DND-41 (cell line): Measurements from ENCODE around the gene RNF114.

Source experiments
- ATAC-seq: fragments of 200-7000 bp; cut with Tn5 transposase; 3 replicates; pipeline ENCODE4 v1.9.1; 2021; ENCODE audit warnings: low read depth; ENCODE audit not compliant: insufficient read depth
- DNase-seq: peaks from one replicate; pipeline ENCODE4 v3.0.0-alpha.2; 2020
- H2AFZ ChIP-seq: 2 replicates; pipeline ENCODE4 v1.6.0; 2012; ENCODE audit warnings: low read depth, low read length
- H3K27ac ChIP-seq: 2 replicates; pipeline ENCODE4 v1.5.1; 2012; ENCODE audit warnings: low read length, inconsistent platforms
- H3K27me3 ChIP-seq: fragments of 200-600 bp; sonication (generic); 2 replicates; pipeline ENCODE4 v1.6.0; 2012; ENCODE audit warnings: low read length, mild to moderate bottlenecking, inconsistent platforms; ENCODE audit not compliant: insufficient read depth, poor library complexity
- H3K36me3 ChIP-seq: 2 replicates; pipeline ENCODE4 v1.5.1; 2012; ENCODE audit warnings: low read length, inconsistent platforms; ENCODE audit not compliant: insufficient read depth
- H3K4me1 ChIP-seq: 2 replicates; pipeline ENCODE4 v1.5.1; 2012; ENCODE audit warnings: mild to moderate bottlenecking, low read length; ENCODE audit not compliant: insufficient read depth
- H3K4me2 ChIP-seq: 2 replicates; pipeline ENCODE4 v1.6.0; 2012; ENCODE audit warnings: mild to moderate bottlenecking, moderate library complexity, low read length, inconsistent platforms; ENCODE audit not compliant: insufficient read depth
- H3K4me3 ChIP-seq, 2 experiments: fragments of 200-600 bp in 1 of 2; shearing (Covaris generic) in 1 of 2; 2 replicates each; pipeline ENCODE4 v1.5.1; 2012 to 2016; ENCODE audit warnings: inconsistent platforms in 2 of 2, low read length in 2 of 2, mild to moderate bottlenecking in 2 of 2, low read depth in 1 of 2, moderate library complexity in 1 of 2
- H3K79me2 ChIP-seq: 2 replicates; pipeline ENCODE4 v1.6.0; 2012; ENCODE audit warnings: low read length, inconsistent platforms; ENCODE audit not compliant: insufficient read depth
- H3K9ac ChIP-seq: 2 replicates; pipeline ENCODE4 v1.6.0; 2012; ENCODE audit warnings: low read depth, mild to moderate bottlenecking, inconsistent platforms, low read length, moderate library complexity
- H3K9me3 ChIP-seq: 2 replicates; pipeline ENCODE4 v1.5.1; 2012; ENCODE audit warnings: low read length, moderate library complexity, mild to moderate bottlenecking, inconsistent platforms; ENCODE audit not compliant: insufficient read depth, severe bottlenecking
- H4K20me1 ChIP-seq: 2 replicates; pipeline ENCODE4 v1.6.0; 2012; ENCODE audit warnings: low read length; ENCODE audit not compliant: insufficient read depth
- CTCF ChIP-seq: IDR thresholded peaks from 2 replicates; pipeline ENCODE4 v1.5.1; 2012; ENCODE audit warnings: borderline replicate concordance, low read length, moderate library complexity, mild to moderate bottlenecking; ENCODE audit not compliant: poor library complexity, severe bottlenecking; ENCODE audit errors: extremely low read depth
- EZH2 ChIP-seq: IDR thresholded peaks from 3 replicates; pipeline ENCODE4 v1.6.1; 2012; ENCODE audit warnings: borderline replicate concordance, low read depth, mild to moderate bottlenecking, moderate library complexity, low read length, inconsistent platforms; ENCODE audit not compliant: severe bottlenecking

Gene RNF114

DNA sequence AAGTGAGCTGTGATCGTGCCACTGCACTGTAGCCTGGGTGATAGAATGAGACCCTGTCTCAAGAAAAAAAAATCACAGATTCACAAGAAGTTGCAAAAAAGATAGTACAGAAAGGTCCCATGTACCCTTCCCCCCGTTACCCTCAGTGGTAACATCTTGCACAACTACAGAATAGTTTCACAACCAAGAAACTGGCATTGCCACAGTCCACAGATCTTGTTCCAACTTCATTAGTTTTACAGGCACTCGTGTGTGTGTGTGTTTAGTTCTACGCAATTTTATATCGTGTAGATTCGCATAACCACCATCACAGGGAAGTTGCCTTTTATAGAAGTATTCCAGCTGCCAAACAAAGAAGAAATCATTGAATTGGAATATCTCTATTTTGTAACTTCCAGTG lies 40.0 kb upstream of the RNF114 start:
- no peak overlapping the region for H2AFZ ChIP-seq
- H3K9ac ChIP-seq: no peak overlapping the region
- TF ChIP-seq CTCF (no peak), EZH2 (no peak)
- DNase-seq (no peak), ATAC-seq (no peak)
- no peaks in the 10 kb centered on the region for H3K36me3 ChIP-seq
- peaks cover 6% of the 10 kb centered on the region for H4K20me1 ChIP-seq
- no peak overlapping the region for H3K4me2 ChIP-seq
- H3K79me2 ChIP-seq: no peaks in the 10 kb centered on the region
- H3K4me1 ChIP-seq: no peaks in the 10 kb centered on the region
- H3K27ac ChIP-seq: no peak overlapping the region
- no peaks in the 10 kb centered on the region for H3K27me3 ChIP-seq
- no peak overlapping the region for H3K4me3 ChIP-seq
- H3K9me3 ChIP-seq: no peaks in the 10 kb centered on the region

DNA sequence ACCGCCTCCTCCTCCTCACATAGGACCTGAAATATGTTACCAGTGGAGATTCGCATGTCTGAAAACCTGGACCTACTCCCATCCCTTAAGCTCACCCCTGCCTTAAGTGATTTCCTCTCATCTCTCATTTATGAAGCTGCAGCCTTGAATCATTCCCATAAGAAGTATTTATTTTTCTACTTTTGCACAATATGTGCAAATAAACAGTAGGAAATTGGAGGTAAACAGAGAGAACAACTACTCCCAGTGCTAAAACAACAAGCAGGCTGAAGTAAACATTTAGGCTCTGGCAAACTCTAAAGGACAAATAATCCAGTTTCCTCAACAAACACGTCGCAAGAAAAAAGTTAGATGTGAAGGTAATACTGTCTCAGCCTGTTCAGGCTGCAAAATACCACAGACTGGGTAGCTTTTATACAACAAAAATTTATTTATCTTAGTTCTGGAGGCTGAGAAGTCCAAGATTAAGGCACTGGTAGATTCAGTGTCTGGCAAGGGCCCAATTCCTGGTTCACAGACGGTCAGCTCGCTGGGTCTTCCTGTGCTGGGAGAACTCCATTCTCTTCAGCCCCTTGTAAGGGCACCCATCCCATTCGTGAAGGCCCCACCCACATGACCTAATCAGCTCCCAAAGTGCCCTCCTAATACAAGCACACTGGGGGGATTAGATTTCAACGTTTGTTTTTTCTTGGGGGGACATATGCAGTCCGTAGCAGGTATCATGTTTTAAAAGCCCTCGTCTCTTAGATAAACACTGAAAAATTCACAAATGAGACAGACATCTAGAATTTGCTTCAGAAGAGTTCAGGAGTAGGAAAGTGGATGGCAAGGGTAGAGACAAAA lies 36.4 kb upstream of the RNF114 start:
- ATAC-seq: no peak

GRCh38 chr20:49901588-49901987 lies 34.6 kb upstream of the RNF114 start:
- no peaks in the 10 kb centered on the region for H3K4me1 ChIP-seq
- TF ChIP-seq EZH2: no peak
- no peak for TF ChIP-seq CTCF
- H2AFZ ChIP-seq: no peak overlapping the region
- no peak overlapping the region for H3K27ac ChIP-seq
- no peaks in the 10 kb centered on the region for H3K9me3 ChIP-seq
- H3K4me2 ChIP-seq: no peak overlapping the region
- no peaks in the 10 kb centered on the region for H3K79me2 ChIP-seq
- H3K27me3 ChIP-seq: no peaks in the 10 kb centered on the region
- DNase-seq: no peak
- H3K36me3 ChIP-seq: peaks cover 31% of the 10 kb centered on the region
- H3K9ac ChIP-seq: no peak overlapping the region
- H3K4me3 ChIP-seq: no peak overlapping the region
- ATAC-seq: no peak
- peaks cover 6% of the 10 kb centered on the region; the same call in 1 of the 2 replicates for H4K20me1 ChIP-seq

More for the DNA sequence above, 36.4 kb upstream of the RNF114 start:
- no peaks in the 10 kb centered on the region for H3K79me2 ChIP-seq
- no peaks in the 10 kb centered on the region for H3K27me3 ChIP-seq
- H4K20me1 ChIP-seq: peaks cover 3% of the 10 kb centered on the region; the same call in 1 of the 2 replicates
- no peak overlapping the region for H3K4me3 ChIP-seq
- H3K4me1 ChIP-seq: no peaks in the 10 kb centered on the region
- no peak overlapping the region for H3K9ac ChIP-seq
- H2AFZ ChIP-seq: no peak overlapping the region
- no peak overlapping the region for H3K4me2 ChIP-seq
- no peaks in the 10 kb centered on the region for H3K9me3 ChIP-seq
- H3K27ac ChIP-seq: no peak overlapping the region
- no peak for DNase-seq
- TF ChIP-seq CTCF: no peak
- TF ChIP-seq EZH2: no peak
- peaks cover 13% of the 10 kb centered on the region for H3K36me3 ChIP-seq
